CD14-positive monocyte (primary cell): ENCODE data around the gene UBA7. TPM values are rescaled to one million over a fixed set of nuclear protein-coding genes. Genes with fewer than 3 reads are reported as not detected.

Experiments used
- DNase-seq, 3 donors: peaks; one replicate each; pipeline ENCODE4 v3.0.0-alpha.2; 2011 to 2022
- H2AFZ ChIP-seq: 2 replicates; pipeline ENCODE4 v1.6.0; 2012; ENCODE audit warnings: mild to moderate bottlenecking, low read depth, low read length, inconsistent platforms; ENCODE audit not compliant: insufficient read depth, poor library complexity, severe bottlenecking
- H3K27ac ChIP-seq, 2 donors: 1 replicate in 1 of 2; 2 replicates in 1 of 2; pipeline ENCODE4 v1.5.1; 2012 to 2013; ENCODE audit warnings: low read length in 2 of 2, control low read depth in 1 of 2, inconsistent platforms in 1 of 2, low read depth in 1 of 2, mild to moderate bottlenecking in 1 of 2
- H3K27me3 ChIP-seq, 2 donors: one replicate each; pipeline versions ENCODE4 v1.6.0 to v1.6.1; 2011 to 2013; ENCODE audit warnings: low read length in 2 of 2; ENCODE audit not compliant: control insufficient read depth in 2 of 2, insufficient read depth in 2 of 2
- H3K36me3 ChIP-seq, 2 donors: replicated peaks in 1 of 2; 1 replicate in 1 of 2; 2 replicates in 1 of 2; pipeline versions ENCODE4 v1.5.1 to v1.6.1; 2012 to 2013; ENCODE audit warnings: low read length in 2 of 2, control low read depth in 1 of 2, inconsistent platforms in 1 of 2, mild to moderate bottlenecking in 1 of 2; ENCODE audit not compliant: insufficient read depth in 2 of 2, control insufficient read depth in 1 of 2
- H3K4me1 ChIP-seq, 2 donors: 1 replicate in 1 of 2; 2 replicates in 1 of 2; pipeline versions ENCODE4 v1.5.1 to v1.6.1; 2012 to 2013; ENCODE audit warnings: low read length in 2 of 2, control low read depth in 1 of 2, inconsistent platforms in 1 of 2, mild to moderate bottlenecking in 1 of 2, moderate library complexity in 1 of 2; ENCODE audit not compliant: insufficient read depth in 2 of 2, control insufficient read depth in 1 of 2
- H3K4me2 ChIP-seq: replicated peaks from 2 replicates; pipeline ENCODE3; 2012; ENCODE audit warnings: low read length, moderate library complexity, mild to moderate bottlenecking; ENCODE audit not compliant: poor library complexity, severe bottlenecking; ENCODE audit errors: extremely low read depth
- H3K4me3 ChIP-seq, 3 experiments: fragments of 200-600 bp in 1 of 3; sonication (generic) in 1 of 3; replicated peaks in 1 of 3; 1 replicate in 2 of 3; 2 replicates in 1 of 3; pipeline ENCODE4 v1.5.1; 2011 to 2013; ENCODE audit warnings: low read length in 3 of 3, mild to moderate bottlenecking in 3 of 3, control low read depth in 2 of 3, low read depth in 2 of 3, inconsistent platforms in 1 of 3, moderate library complexity in 1 of 3
- H3K79me2 ChIP-seq: 2 replicates; pipeline ENCODE4 v1.6.0; 2012; ENCODE audit warnings: mild to moderate bottlenecking, control low read depth, inconsistent platforms, low read length, moderate library complexity; ENCODE audit not compliant: insufficient read depth
- H3K9ac ChIP-seq: 2 replicates; pipeline ENCODE4 v1.6.0; 2017; ENCODE audit warnings: low read length, mild to moderate bottlenecking; ENCODE audit not compliant: insufficient read depth, poor library complexity, severe bottlenecking
- H3K9me3 ChIP-seq, 2 donors: replicated peaks in 1 of 2; 1 replicate in 1 of 2; 2 replicates in 1 of 2; pipeline versions ENCODE4 v1.5.1 to v1.6.1; 2012 to 2013; ENCODE audit warnings: low read length in 2 of 2, control low read depth in 1 of 2; ENCODE audit not compliant: control insufficient read depth in 1 of 2, insufficient read depth in 1 of 2
- H4K20me1 ChIP-seq: 2 replicates; pipeline ENCODE4 v1.6.0; 2012; ENCODE audit warnings: mild to moderate bottlenecking, low read length, control low read depth, moderate library complexity; ENCODE audit not compliant: insufficient read depth
- H3K27ac Mint-ChIP-seq, 7 donors: one replicate each; pipeline ENCODE4 v1.8.0; 2020; ENCODE audit warnings: mild to moderate bottlenecking in 7 of 7, mixed read lengths in 7 of 7, moderate library complexity in 6 of 7, inconsistent platforms in 2 of 7
- H3K27me3 Mint-ChIP-seq, 3 donors: one replicate each; pipeline ENCODE4 v1.8.0; 2021 to 2022; ENCODE audit warnings: low read depth in 3 of 3, mild to moderate bottlenecking in 3 of 3, mixed read lengths in 3 of 3, moderate library complexity in 3 of 3, inconsistent platforms in 1 of 3
- H3K36me3 Mint-ChIP-seq, 2 donors: one replicate each; pipeline ENCODE4 v1.8.0; 2020; ENCODE audit warnings: mixed read lengths in 2 of 2, inconsistent platforms in 1 of 2, mild to moderate bottlenecking in 1 of 2
- H3K4me1 Mint-ChIP-seq: one replicate; pipeline ENCODE4 v1.8.0; 2020; ENCODE audit warnings: mild to moderate bottlenecking, mixed read lengths
- H3K4me3 Mint-ChIP-seq, 2 donors: one replicate each; pipeline ENCODE4 v1.8.0; 2020; ENCODE audit warnings: mild to moderate bottlenecking in 2 of 2, mixed read lengths in 2 of 2, moderate library complexity in 1 of 2
- H3K9me3 Mint-ChIP-seq, 7 donors: one replicate each; pipeline ENCODE4 v1.8.0; 2020 to 2022; ENCODE audit warnings: mixed read lengths in 7 of 7, mild to moderate bottlenecking in 6 of 7, moderate library complexity in 6 of 7, inconsistent platforms in 2 of 7
- CTCF ChIP-seq: fragments of 200-600 bp; IDR thresholded peaks from one replicate; pipeline ENCODE4 v1.8.0; 2022; ENCODE audit warnings: antibody characterized with exemption, mild to moderate bottlenecking
- WGBS: methylation state at CpG from one replicate; pipeline ENCODE4 v1.1.5; 2013; ENCODE audit warnings: missing lambda C conversion rate; ENCODE audit not compliant: insufficient coverage; 5-methylcytosine and 5-hydroxymethylcytosine counted together
- intact Hi-C, 2 donors: fragments of 100-400 bp; cut with micrococcal nuclease; formaldehyde crosslinking; loops; one replicate each; pipeline versions ENCODE4 v1.15.0 to v1.15.1; 2023
- polyA plus RNA-seq, 3 donors: library from polyadenylated mRNA; depleted of rRNA in 1 of 3; unstranded in 2 of 3; stranded (reverse) in 1 of 3; fragments of 300-500 nt in 2 of 3; fragments of >200 nt in 1 of 3; fragmentation: Illumina TruSeq in 2 of 3; gene quantifications; 1 replicate in 2 of 3; 2 replicates in 1 of 3; pipeline ENCODE4 v1.2.3, GENCODE V29; 2012 to 2021

The UBA7 gene
- polyA plus RNA-seq, 3 donors, result 39.1 to 399 (median 43.7) TPM

GRCh38 chr3:49841126-49841696 lies 27.5 kb upstream of the UBA7 start:
- Mint-ChIP-seq H3K4me1 (no peaks in the 10 kb centered on the region), H3K36me3 (peaks cover 28 to 56% of the 10 kb centered on the region in 2 donors), H3K27me3 (peaks cover 0 to 1% (median 0%) of the 10 kb centered on the region in 3 donors), H3K9me3 (no peaks in the 10 kb centered on the region), H3K4me3 (no peak overlapping the region), H3K27ac (no peak overlapping the region)
- Histone ChIP-seq H3K27me3 (no peaks in the 10 kb centered on the region), H3K4me1 (no peaks in the 10 kb centered on the region), H3K79me2 (no peaks in the 10 kb centered on the region), H2AFZ (no peak overlapping the region), H3K4me3 (no peak overlapping the region), H3K27ac (no peak overlapping the region), H4K20me1 (no peaks in the 10 kb centered on the region), H3K4me2 (no peak overlapping the region), H3K9ac (no peak overlapping the region), H3K9me3 (no peaks in the 10 kb centered on the region), H3K36me3 (peaks cover 15 to 52% of the 10 kb centered on the region in 2 donors)
- no peak for TF ChIP-seq CTCF
- intact Hi-C loops, result no loop called here
- DNase-seq, result no peak

- H3K9ac ChIP-seq, result no peak overlapping the region
- Mint-ChIP-seq H3K27ac (peak overlapping the region in 1 of 7 donors; percentile 47), H3K4me3 (no peak overlapping the region), H3K27me3 (peaks cover 0 to 1% (median 0%) of the 10 kb centered on the region in 3 donors), H3K4me1 (no peaks in the 10 kb centered on the region), H3K9me3 (no peaks in the 10 kb centered on the region), H3K36me3 (peaks cover 22 to 50% of the 10 kb centered on the region in 2 donors)
- no peaks in the 10 kb centered on the region for H3K9me3 ChIP-seq
- no peak overlapping the region for H2AFZ ChIP-seq
- H3K79me2 ChIP-seq, result no peaks in the 10 kb centered on the region
- peaks cover 11 to 44% of the 10 kb centered on the region in 2 donors for H3K36me3 ChIP-seq
- no peak for TF ChIP-seq CTCF
- no peak overlapping the region for H3K4me3 ChIP-seq
- no peak overlapping the region for H3K27ac ChIP-seq
- no peak for DNase-seq
- intact Hi-C loops, result no loop called here
- H4K20me1 ChIP-seq, result no peaks in the 10 kb centered on the region
- H3K4me2 ChIP-seq, result no peak overlapping the region
- no peaks in the 10 kb centered on the region for H3K4me1 ChIP-seq
- H3K27me3 ChIP-seq, result no peaks in the 10 kb centered on the region
- 100% methylated on average over 1 of the region's 2 CpGs for WGBS
These were observed 26.6 kb upstream of the UBA7 start for GRCh38 chr3:49840388-49840787.
